DMS153 (cell line): ENCODE results near the gene LRRC72.
"Not testable (repeated sequence)": the region's sequence is repeated elsewhere in the genome, so short reads cannot be mapped to it uniquely, and the experiment has no call there.

ENCODE experiments used
- DNase-seq: peaks from one replicate; lab custom pipeline; 2025; lab: John Stamatoyannopoulos, UW

LRRC72 gene

DNA sequence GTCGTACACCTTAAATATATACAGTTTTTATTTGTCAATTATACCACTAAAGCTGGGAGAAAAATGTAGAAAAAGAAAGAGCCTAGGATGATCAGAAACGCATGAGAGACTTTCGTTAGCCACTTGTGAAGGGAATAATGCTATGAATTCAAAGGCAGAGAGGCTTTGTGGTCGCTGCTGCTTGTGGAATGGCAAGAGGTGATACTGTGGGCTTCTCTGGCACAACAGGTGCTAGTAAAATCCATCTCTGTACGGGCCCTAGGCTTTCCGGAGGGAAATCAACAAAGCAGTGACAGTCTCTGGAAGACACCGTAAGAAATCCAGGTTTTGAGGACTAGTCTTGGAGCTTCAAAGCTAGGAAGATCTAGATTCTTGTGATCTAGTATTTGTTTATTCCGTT lies 52.6 kb downstream of the LRRC72 start:
- DNase-seq, result no peak

GRCh38 chr7:16581286-16581685 lies 54.7 kb downstream of the LRRC72 start:
- no peak for DNase-seq

DNA sequence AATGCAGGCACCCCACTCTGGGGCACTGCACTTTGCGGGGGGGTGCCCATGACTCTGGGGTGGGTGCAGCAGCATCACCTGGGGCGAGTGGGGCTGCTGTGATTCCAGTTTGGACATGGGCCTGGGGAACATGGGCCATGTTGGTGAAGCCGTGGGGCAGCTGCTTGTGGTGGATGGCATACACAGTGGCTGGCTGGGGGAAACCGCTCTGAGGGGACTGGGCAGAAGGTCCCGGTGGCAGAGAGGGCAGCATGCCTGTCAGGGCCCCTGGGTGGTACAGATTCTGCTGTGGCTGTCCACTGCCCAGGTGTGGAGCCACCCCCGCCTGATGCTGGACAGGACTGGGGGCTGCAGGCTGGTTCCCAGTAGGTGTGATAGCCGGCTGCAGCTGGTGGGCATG lies 57.2 kb downstream of the LRRC72 start:
- DNase-seq, result no peak

DNA sequence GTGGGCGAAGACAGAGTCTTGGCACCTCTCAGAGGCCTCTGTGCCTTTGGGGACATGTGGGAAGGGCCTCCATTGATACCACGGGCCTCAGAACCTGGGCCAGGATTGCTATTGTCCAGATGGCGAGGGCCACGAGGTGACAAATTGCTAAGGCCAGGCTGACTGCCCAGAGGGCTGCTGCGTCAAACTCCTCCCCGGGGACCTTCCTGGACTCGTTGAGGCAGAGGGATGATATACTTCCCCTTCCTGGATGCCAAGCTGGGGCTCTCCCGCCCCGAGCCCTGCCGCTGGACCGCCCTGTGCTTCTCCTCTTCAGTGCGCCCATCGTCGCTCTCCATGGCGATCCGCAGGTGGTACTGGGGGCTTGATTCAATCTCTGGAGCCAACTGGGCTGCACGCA lies 58.9 kb downstream of the LRRC72 start:
- DNase-seq, result no peak

DNA sequence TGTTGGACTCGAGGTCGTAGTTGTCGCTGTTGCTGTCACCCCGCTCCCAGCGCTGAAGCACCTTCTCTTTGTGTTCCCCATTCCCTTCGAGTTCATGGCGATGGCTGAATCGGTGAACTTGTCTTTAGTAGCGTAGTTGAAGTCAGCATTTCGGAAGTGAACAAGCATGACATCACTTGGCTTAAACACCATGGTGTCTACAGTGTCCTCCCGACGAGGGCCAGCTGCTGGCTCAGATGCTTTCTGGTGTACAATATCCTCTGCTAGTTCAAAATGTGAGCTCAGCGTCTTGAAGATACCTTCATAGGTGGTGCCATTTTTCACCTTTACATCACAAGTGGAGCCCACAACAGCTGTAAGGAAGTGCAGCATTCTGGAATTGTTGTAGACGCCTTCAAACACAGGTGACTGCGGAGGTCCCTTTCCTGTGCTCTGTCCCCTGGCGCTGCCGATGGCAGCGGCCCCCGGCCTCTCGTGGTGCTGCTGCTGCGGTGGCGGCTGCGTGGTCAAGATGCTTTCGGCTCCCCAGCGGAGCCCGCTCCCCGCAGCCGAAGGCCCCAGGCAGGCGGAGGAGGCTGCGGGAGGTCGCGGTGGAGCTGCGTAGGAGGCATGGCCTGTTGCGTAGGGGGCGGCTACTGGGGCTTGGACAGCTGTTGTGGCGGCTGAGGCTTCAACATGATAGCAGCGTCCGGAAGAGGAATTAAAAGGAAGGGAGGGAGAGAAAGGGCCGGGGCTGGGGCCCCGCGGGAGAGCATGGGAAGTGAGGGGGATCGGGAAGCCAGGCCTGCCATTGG lies 59.7 kb downstream of the LRRC72 start:
- DNase-seq, result no peak

DNA sequence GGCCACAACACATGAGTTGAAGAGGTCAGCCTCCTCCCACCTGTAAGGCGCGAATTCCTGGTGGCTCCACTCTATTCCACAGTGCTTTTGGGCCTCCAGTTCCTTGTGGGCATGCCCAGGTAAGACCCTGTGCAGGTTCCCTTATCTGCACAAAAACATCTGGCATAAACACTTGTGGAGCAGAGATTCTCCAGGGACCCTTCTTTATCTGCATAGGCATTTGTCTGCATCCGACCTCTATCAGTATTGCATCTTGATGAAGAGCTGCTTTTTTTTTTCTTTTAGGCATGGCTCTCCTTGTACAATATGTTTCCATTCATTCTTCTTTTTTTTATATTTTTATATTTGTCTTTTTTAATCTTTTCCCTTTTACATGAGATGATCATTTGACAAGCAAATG lies 60.5 kb downstream of the LRRC72 start:
- no peak for DNase-seq

GRCh38 chr7:16587790-16588189 lies 61.2 kb downstream of the LRRC72 start:
- peak; percentile 46 for DNase-seq

GRCh38 chr7:16589881-16590280 lies 63.3 kb downstream of the LRRC72 start:
- no peak for DNase-seq

- DNase-seq, result no peak
Measured at GRCh38 chr7:16590424-16590823, 63.8 kb downstream of the LRRC72 start.

DNA sequence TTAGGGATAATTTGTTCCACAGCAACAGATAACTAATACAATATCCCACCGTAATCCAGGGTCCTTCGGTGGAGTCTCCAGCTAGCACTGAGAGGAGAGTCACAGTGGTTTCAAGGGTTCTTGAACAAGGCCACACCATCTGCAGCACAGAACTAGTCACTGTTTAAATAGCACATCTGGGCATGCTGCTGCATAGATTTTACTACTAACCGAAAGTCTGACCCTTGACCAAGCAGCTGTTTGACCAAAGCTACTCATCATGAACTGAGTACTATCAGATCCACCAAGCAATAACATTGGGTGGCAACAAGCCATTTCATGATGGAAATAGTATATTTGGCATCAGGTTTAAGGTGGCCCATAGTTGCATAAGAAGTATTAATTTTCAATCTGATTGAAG lies 65.8 kb downstream of the LRRC72 start:
- no peak for DNase-seq

DNA sequence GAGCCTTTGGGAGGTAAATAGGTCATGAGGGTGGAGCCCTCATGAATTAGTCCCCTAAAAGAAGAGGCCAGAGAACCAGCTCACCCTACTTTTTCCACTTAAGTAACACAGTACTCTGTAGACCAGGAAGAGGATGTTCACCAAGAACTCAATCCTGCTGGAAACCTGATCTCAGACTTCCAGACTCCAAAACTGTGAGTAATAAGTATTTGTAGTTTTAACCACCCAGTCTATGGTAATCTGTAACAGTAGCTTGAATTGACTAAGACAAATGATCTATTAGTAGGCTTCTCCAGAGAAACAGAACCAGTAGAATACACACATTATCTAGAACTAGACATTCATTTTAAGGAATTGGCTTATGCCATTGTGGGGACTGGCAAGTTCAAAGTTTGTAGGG lies 67.4 kb downstream of the LRRC72 start:
- DNase-seq, result no peak

DNA sequence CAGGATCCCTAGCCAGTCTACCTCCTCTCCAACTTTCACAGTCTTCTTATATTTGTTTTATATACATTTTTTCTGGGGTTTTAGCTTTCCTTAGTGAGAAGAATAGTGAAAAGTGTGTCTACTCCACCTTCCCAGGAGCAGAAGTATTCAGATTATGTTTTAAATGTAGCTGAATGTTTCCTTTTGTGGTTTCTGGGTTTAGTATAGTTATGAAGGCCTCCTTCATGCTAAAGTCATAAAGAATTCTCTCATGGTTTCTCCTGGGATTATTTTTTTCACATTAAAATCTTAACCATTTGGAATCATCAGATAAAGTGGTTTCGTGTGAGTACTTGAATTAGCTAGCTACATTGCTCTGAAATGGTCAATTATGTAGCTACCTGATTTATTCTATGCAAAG lies 68.1 kb downstream of the LRRC72 start:
- DNase-seq, result no peak

- not testable (repeated sequence) for DNase-seq
Measured at GRCh38 chr7:16595596-16595995, 69.0 kb downstream of the LRRC72 start.

- DNase-seq, result no peak
Measured at GRCh38 chr7:16598015-16598414, 71.4 kb downstream of the LRRC72 start.

DNA sequence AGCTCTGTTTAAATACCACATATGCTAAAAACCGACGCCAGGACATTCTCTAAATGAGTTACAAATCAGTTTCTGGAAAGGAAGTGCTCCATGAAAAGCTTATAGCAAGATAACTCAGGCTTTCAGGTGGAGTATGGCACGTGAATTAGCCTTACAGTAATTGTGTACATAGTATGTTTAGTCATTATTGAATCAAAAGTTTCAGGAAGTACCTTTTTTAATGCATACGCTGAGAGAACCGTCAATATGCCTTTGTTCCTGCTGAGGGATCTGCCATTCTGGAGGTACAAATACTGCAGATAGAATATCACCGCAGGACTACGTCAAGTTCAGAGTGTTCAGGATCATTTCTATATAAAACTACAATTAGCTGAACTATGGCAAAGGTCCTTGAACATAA lies 73.2 kb downstream of the LRRC72 start:
- DNase-seq, result peak; percentile 83

- no peak for DNase-seq
Measured at GRCh38 chr7:16603633-16604032, 77.0 kb downstream of the LRRC72 start.

DNA sequence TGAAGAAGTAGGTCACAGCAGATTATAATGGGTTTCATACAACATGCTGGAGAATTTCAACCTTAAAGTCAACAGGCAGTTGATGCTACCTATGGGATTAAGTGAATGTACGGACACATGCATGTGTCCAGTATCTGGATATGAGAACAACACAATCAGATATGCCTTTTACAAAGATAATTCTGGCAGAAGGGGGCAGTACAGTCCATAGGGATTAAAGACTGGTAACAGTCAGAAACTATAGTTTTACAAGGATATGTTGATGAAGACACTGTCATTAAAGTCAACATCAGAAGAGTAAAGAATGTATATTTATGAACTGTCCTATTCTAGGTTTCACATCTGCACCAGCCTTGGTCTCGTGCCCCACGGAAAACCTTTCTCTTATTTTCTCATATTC lies 77.4 kb downstream of the LRRC72 start:
- DNase-seq, result no peak

- DNase-seq, result no peak
Measured at GRCh38 chr7:16606704-16607103, 80.1 kb downstream of the LRRC72 start.

DNA sequence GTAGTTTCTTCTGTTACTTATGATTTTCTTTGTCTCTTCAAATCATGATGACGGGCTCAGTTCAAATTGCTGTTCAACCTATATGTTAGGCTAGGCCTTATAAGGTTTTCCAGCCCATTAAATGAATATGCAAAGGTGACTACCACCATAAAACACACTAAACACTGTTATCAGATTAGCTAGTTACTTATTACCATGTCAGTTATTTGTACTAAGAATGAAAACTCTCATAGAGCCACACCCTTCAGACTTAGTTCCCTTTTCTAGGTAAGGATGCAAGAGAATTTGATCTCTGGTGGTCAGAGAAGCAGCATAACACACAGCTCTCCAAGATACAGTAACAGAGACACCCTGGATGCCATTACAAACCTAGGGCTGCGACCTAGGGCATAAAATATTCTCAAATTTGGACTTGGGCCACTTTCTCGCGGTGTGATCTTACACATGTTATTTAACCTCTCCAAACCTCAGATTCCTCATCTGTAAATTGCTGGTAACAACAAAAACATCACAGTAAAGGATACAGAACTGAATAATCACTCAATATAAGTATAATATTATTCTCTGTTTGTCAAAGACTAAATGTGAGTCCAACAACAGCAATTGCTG lies 83.3 kb downstream of the LRRC72 start:
- DNase-seq, result no peak

- no peak for DNase-seq
Measured at GRCh38 chr7:16611711-16612110, 85.1 kb downstream of the LRRC72 start.

- no peak for DNase-seq
Measured at GRCh38 chr7:16615228-16615627, 88.6 kb downstream of the LRRC72 start.

DNA sequence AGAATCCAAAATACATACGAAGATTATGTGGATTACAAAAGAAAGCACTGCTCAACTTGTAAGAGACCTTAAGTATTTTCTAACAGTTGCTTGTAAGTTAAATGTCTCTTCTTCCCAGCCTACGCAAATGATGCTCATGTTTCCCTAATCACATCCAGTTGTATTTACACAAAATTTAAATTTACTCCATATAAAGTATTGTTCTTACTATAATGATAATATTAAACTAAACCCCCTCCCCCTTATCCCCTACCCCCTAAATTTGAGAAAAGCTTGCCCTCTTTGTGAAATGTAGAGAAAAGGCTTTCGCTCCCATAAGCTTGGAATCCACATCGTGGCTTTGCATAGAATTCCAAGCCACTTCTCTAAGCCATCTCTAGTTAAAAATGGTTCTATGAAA lies 89.5 kb downstream of the LRRC72 start:
- DNase-seq, result no peak

DNA sequence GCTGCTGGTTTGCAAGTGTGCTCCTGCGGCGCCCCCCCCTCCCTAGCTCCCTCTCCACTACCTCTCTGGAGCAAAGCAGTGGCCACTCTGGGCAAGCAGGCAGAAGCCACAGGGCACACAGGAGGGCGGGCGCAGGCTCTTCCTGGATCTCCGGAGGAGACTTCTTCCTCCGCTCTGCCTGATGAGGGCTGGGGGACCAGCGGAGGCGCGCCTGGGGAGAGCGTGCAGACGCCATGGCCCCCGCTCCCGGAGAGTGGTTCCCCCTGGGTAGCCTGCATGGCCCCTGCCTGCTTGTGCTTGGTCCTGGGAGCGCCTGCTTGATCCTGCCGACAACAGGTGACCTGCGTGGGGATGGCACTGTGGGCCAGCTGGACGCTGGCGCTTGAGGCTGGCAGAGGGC lies 89.9 kb downstream of the LRRC72 start:
- DNase-seq, result no peak

- DNase-seq, result no peak
Measured at GRCh38 chr7:16619979-16620408, 93.4 kb downstream of the LRRC72 start.
